Measurements from ENCODE around the gene OR2B2. TPM values are rescaled to one million over a fixed set of nuclear protein-coding genes. Genes with fewer than 3 reads are reported as not detected.
"Not testable (repeated sequence)": the region's sequence is repeated elsewhere in the genome, so short reads cannot be mapped to it uniquely, and the experiment has no call there.

Gene OR2B2
- total and polyA plus RNA-seq, 2 donors from 2014 or later = not detected

GRCh38 chr6:27931209-27931608 lies 19.0 kb upstream of the OR2B2 start:
- TF ChIP-seq CTCF (IDR thresholded peaks at IDR 0.05; ENCODE audit: borderline replicate concordance, extremely low read depth, insufficient read depth) = no peak
- peaks cover 0 to 3% (median 0%) of the 10 kb centered on the region in 3 donors for H3K9me3 ChIP-seq (ENCODE audit: control insufficient read depth in 2 of 3, insufficient read depth in 1 of 3, low read length in 3 of 3)
- H3K4me1 ChIP-seq (ENCODE audit: control insufficient read depth in 2 of 3, insufficient read depth in 2 of 3, low read depth in 1 of 3, low read length in 3 of 3) = no peaks in the 10 kb centered on the region
- no peak overlapping the region for H3K9ac ChIP-seq (ENCODE audit: low read length in 3 of 3)
- H3K27ac ChIP-seq (ENCODE audit: low read depth in 2 of 2, low read length in 2 of 2) = no peak overlapping the region
- H3K27me3 ChIP-seq (ENCODE audit: control insufficient read depth, insufficient read depth, low read length) = no peaks in the 10 kb centered on the region
- FAIRE-seq (no peak), DNase-seq (no peak)
- H3K4me3 ChIP-seq (ENCODE audit: low read length in 3 of 3) = no peak overlapping the region
- intact Hi-C loops (cut with DNase I) = no loop called here
- H3K36me3 ChIP-seq (ENCODE audit: control insufficient read depth in 2 of 3, insufficient read depth in 3 of 3, low read length in 3 of 3) = no peaks in the 10 kb centered on the region

- H3K9me3 ChIP-seq (ENCODE audit: control insufficient read depth in 2 of 3, insufficient read depth in 1 of 3, low read length in 3 of 3); H3K9ac ChIP-seq (ENCODE audit: low read length in 3 of 3); H3K27ac ChIP-seq (ENCODE audit: low read depth in 2 of 2, low read length in 2 of 2); H3K36me3 ChIP-seq (ENCODE audit: control insufficient read depth in 2 of 3, insufficient read depth in 3 of 3, low read length in 3 of 3); H3K4me1 ChIP-seq (ENCODE audit: control insufficient read depth in 2 of 3, insufficient read depth in 2 of 3, low read depth in 1 of 3, low read length in 3 of 3); FAIRE-seq; intact Hi-C loops (cut with DNase I); H3K27me3 ChIP-seq (ENCODE audit: control insufficient read depth, insufficient read depth, low read length); DNase-seq; H3K4me3 ChIP-seq (ENCODE audit: low read length in 3 of 3): not testable (repeated sequence)
Observed at GRCh38 chr6:27929930-27930329, 17.7 kb upstream of the OR2B2 start.

- H3K27me3 ChIP-seq (ENCODE audit: control insufficient read depth, insufficient read depth, low read length); H3K4me1 ChIP-seq (ENCODE audit: control insufficient read depth in 2 of 3, insufficient read depth in 2 of 3, low read depth in 1 of 3, low read length in 3 of 3); FAIRE-seq; H3K9ac ChIP-seq (ENCODE audit: low read length in 3 of 3); DNase-seq; intact Hi-C loops (cut with DNase I); H3K9me3 ChIP-seq (ENCODE audit: control insufficient read depth in 2 of 3, insufficient read depth in 1 of 3, low read length in 3 of 3); H3K27ac ChIP-seq (ENCODE audit: low read depth in 2 of 2, low read length in 2 of 2); H3K4me3 ChIP-seq (ENCODE audit: low read length in 3 of 3); H3K36me3 ChIP-seq (ENCODE audit: control insufficient read depth in 2 of 3, insufficient read depth in 3 of 3, low read length in 3 of 3): not testable (repeated sequence)
Observed at GRCh38 chr6:27928041-27928440, 15.8 kb upstream of the OR2B2 start.

- no peak overlapping the region for H3K4me3 ChIP-seq (ENCODE audit: low read length in 3 of 3)
- TF ChIP-seq CTCF (IDR thresholded peaks at IDR 0.05; ENCODE audit: borderline replicate concordance, extremely low read depth, insufficient read depth) = no peak
- FAIRE-seq (no peak), DNase-seq (no peak)
- H3K4me1 ChIP-seq (ENCODE audit: control insufficient read depth in 2 of 3, insufficient read depth in 2 of 3, low read depth in 1 of 3, low read length in 3 of 3) = no peaks in the 10 kb centered on the region
- H3K9ac ChIP-seq (ENCODE audit: low read length in 3 of 3) = no peak overlapping the region
- no peak overlapping the region for H3K27ac ChIP-seq (ENCODE audit: low read depth in 2 of 2, low read length in 2 of 2)
- peaks cover 0 to 3% (median 0%) of the 10 kb centered on the region in 3 donors for H3K9me3 ChIP-seq (ENCODE audit: control insufficient read depth in 2 of 3, insufficient read depth in 1 of 3, low read length in 3 of 3)
- H3K27me3 ChIP-seq (ENCODE audit: control insufficient read depth, insufficient read depth, low read length) = no peaks in the 10 kb centered on the region
- intact Hi-C loops (cut with DNase I) = no loop called here
- no peaks in the 10 kb centered on the region for H3K36me3 ChIP-seq (ENCODE audit: control insufficient read depth in 2 of 3, insufficient read depth in 3 of 3, low read length in 3 of 3)
Observed at GRCh38 chr6:27924179-27924578, 12.0 kb upstream of the OR2B2 start.

- no peak for TF ChIP-seq CTCF (IDR thresholded peaks at IDR 0.05; ENCODE audit: borderline replicate concordance, extremely low read depth, insufficient read depth)
- Histone ChIP-seq H3K9ac (ENCODE audit: low read length in 3 of 3) (no peak overlapping the region), H3K4me1 (ENCODE audit: control insufficient read depth in 2 of 3, insufficient read depth in 2 of 3, low read depth in 1 of 3, low read length in 3 of 3) (no peaks in the 10 kb centered on the region), H3K4me3 (ENCODE audit: low read length in 3 of 3) (no peak overlapping the region), H3K9me3 (ENCODE audit: control insufficient read depth in 2 of 3, insufficient read depth in 1 of 3, low read length in 3 of 3) (no peaks in the 10 kb centered on the region), H3K36me3 (ENCODE audit: control insufficient read depth in 2 of 3, insufficient read depth in 3 of 3, low read length in 3 of 3) (no peaks in the 10 kb centered on the region), H3K27me3 (ENCODE audit: control insufficient read depth, insufficient read depth, low read length) (no peaks in the 10 kb centered on the region), H3K27ac (ENCODE audit: low read depth in 2 of 2, low read length in 2 of 2) (no peak overlapping the region)
- intact Hi-C loops (cut with DNase I) = no loop called here
- no peak for FAIRE-seq
- DNase-seq = no peak
Observed at GRCh38 chr6:27922949-27923348, 10.8 kb upstream of the OR2B2 start.
